ENCODE results near the gene HAP1.

- TF ChIP-seq POLR2A (IDR thresholded peaks at IDR 0.05): no peak
- no peak for TF ChIP-seq CTCF (IDR thresholded peaks at IDR 0.05)
These were observed 55.3 kb downstream of the HAP1 start for GRCh38 chr17:41678907-41679739.

Measured in breast epithelium (tissue), 3 donors.